GM23338 (cell line): Measurements from ENCODE around the gene ADGRD1. TPM values are rescaled to one million over a fixed set of nuclear protein-coding genes. Genes with fewer than 3 reads are reported as not detected.

Experiments used
- CTCF ChIP-seq, 2 experiments: fragments of 200-600 bp in 1 of 2; sonication (generic) in 1 of 2; conservative IDR thresholded peaks; 2 replicates each; pipeline versions ENCODE4 v1.5.1 to v1.6.1; 2016 to 2017; ENCODE audit warnings: antibody characterized with exemption in 2 of 2, low read depth in 2 of 2, mild to moderate bottlenecking in 2 of 2, moderate library complexity in 1 of 2
- ETS1 ChIP-seq: IDR thresholded peaks from 2 replicates; pipeline ENCODE4 v1.6.1; 2016; ENCODE audit warnings: antibody characterized with exemption
- EZH2 ChIP-seq: fragments of 200-600 bp; sonication (generic); IDR thresholded peaks from one replicate; pipeline ENCODE4 v1.8.0; 2017; ENCODE audit warnings: antibody characterized with exemption, mild to moderate bottlenecking, low read depth; ENCODE audit not compliant: unreplicated experiment
- EZH2phosphoT487 ChIP-seq: fragments of 200-600 bp; sonication (generic); IDR thresholded peaks from one replicate; pipeline ENCODE4 v1.8.1; 2018; ENCODE audit warnings: antibody characterized with exemption; ENCODE audit not compliant: unreplicated experiment
- JUNB ChIP-seq: IDR thresholded peaks from one replicate; pipeline ENCODE4 v1.6.1; 2016; ENCODE audit warnings: antibody characterized with exemption; ENCODE audit not compliant: unreplicated experiment
- NANOG ChIP-seq: IDR thresholded peaks from 2 replicates; pipeline ENCODE4 v1.6.1; 2016; ENCODE audit warnings: antibody characterized with exemption, borderline replicate concordance
- ZNF331 ChIP-seq: fragments of 250-450 bp; sonication (Bioruptor Pico); IDR thresholded peaks from 2 replicates; pipeline ENCODE4 v1.5.0; 2020; ENCODE audit warnings: low read depth, mild to moderate bottlenecking, moderate library complexity
- ZNF462 ChIP-seq: fragments of 250-450 bp; sonication (Bioruptor Pico); IDR thresholded peaks from 2 replicates; pipeline ENCODE4 v1.5.0; 2020; ENCODE audit warnings: mild to moderate bottlenecking, moderate library complexity
- polyA plus RNA-seq: library from polyadenylated mRNA; unstranded; fragments of >200 nt; fragmentation: Nextera tagmentation; extraction: Ambion mirVana; gene quantifications from 2 replicates; pipeline ENCODE4 v1.2.1, GENCODE V29; 2016
- total RNA-seq: library from RNA; depleted of rRNA; stranded (reverse); fragments of >200 nt; shearing (Covaris generic); gene quantifications from 2 replicates; pipeline ENCODE4 v1.2.3, GENCODE V29; 2014

Gene ADGRD1
- total and polyA plus RNA-seq, 2 experiments from 2014 or later, result 1.4 TPM; not detected in 1

- TF ChIP-seq ZNF462 (CRISPR knock-in tag) (no peak), EZH2phosphoT487 (no peak), CTCF (conservative IDR thresholded peaks at IDR 0.05; ENCODE audit: low read depth in 2 of 2) (no peak), ZNF331 (CRISPR knock-in tag) (no peak), NANOG (no peak), JUNB (no peak), EZH2 (no peak), ETS1 (no peak)
These were observed 7.8 kb upstream of the ADGRD1 start (continued) for GRCh38 chr12:130945786-130946492.
